Stimulated activated CD4-positive, alpha-beta T cell treated with anti-CD3 and anti-CD28 coated beads, Interleukin-12 subunit alpha, Interleukin-12 subunit beta, amount 100 ng/mL, for 48 hours (primary cell): ENCODE results near the gene EPHA1.

Experiments
- DNase-seq, 3 donors: peaks; one replicate each; pipeline ENCODE4 v3.0.0-alpha.2; 2020; ENCODE audit warnings: low read depth in 2 of 3, low spot score in 1 of 3

EPHA1 gene

DNA sequence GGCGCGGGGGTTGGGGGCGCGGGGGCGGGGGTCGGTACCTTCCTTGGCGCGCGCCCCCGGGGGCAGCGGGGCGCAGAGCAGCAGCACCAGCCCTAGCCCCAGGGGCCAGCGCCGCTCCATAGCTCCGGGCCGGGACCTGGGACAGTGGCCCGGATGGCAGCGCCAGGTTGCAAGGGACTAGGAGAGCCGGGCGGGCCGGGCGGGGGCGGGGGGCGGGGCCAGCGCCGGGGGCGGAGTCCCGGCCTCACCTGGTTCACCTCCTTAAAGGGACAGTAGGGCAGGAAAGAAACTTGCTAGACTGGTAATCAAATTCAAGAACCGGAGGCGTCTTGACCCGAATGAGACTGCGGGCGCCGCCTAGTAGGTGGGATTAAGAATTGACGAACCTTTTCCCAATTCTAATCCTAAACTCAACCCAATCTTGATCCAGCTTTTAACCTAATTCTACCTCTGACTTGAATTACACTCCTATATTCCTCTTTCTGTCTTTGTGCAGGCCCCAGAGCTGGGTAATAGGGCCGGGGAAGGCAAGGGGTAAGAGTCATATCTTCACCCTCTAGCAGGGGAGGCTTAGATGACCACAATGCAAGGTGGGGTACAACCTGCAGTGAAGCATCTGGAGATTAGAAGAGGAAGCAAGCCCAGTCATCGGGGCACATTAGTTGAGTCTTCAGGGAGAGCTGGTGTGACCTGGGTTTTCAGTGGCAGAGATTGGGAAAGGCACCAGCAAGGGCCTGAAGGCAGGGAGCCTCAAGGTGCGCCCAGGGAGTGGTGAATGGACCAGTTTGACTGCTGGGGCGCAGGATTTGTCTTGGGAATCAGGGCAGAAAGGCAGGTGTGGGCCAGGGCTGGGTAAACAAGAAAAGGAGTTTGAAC, at the start of gene EPHA1:
TSS of gene EPHA1 (minus strand) at position 171 of the 876 bp plus-strand sequence. CDS start at position 120, 51 bp downstream.
- no peak for DNase-seq

GRCh38 chr7:143458263-143458662, 49.6 kb upstream of the EPHA1 start:
- no peak for DNase-seq

- no peak for DNase-seq
Measured at GRCh38 chr7:143456992-143457793, 48.5 kb upstream of the EPHA1 start.

GRCh38 chr7:143455942-143456341, 47.3 kb upstream of the EPHA1 start:
- DNase-seq: no peak

- no peak for DNase-seq
Measured at GRCh38 chr7:143455491-143455890, 46.8 kb upstream of the EPHA1 start.

DNA sequence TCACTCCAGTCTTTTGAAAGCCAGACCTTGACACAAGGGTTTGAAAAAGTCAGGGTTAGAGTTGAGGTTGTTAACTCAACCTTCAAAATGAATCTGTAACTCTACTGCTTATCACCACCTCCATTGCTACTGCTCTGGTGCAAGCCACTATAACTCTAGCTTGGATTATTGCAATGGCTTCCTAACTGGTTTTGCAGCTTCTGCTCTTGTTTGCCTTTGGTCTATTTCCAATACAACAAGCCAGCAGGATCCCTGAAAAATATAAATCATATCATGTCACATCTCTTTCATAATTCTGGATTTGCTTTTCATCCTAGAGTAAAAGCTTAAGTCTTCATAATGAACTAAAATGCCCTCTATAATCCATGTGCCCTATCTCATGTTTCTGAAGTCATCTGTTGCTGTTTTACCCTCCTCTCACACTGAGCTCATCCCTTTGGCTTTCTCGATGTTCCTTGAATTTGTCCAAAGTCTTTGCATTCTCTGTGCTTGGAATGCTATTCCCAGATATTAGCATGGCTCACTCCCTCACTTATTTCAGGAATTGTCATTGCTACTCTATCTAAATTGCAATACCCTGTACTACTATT, 45.5 kb upstream of the EPHA1 start:
- DNase-seq: no peak

DNA sequence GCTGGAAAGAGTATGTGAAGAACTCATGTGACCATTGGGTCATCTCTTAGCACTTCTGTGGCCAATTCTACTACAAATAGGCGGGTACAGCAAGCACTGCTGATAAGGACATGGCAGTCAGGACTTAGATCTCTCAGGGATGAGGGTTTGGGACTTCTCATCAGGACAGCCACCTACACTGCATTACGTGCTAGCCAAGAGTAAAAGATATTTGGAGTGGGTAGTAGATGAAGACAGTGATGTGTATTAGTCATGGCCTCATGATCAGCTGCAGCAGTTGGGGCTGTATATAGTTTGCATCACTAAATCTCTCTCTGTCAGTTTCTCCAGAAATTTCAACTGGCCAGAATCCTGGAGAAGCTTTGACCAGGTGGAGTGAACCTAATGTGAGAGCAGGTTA, 43.8 kb upstream of the EPHA1 start:
- no peak for DNase-seq

DNA sequence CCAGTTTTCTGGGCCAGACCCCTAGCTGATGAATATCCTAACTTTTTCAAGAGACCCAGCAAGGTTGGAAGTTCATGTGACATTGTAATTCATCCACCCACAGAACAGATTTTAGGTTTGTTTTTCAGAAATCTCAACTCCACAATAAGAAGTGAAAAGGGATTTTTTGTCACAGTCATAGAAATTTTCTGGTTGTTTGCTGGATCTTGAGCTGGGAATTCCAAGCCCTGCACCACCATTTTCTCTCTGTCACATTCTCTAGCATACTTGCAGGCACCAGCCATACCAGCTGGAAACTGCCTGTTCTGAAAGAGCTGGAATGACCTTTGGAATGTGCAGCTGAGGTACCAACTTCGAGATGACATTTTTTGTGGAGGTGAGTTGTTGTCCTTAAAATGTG, 43.1 kb upstream of the EPHA1 start:
- DNase-seq: no peak

GRCh38 chr7:143451122-143451521, 42.5 kb upstream of the EPHA1 start:
- DNase-seq: no peak

DNA sequence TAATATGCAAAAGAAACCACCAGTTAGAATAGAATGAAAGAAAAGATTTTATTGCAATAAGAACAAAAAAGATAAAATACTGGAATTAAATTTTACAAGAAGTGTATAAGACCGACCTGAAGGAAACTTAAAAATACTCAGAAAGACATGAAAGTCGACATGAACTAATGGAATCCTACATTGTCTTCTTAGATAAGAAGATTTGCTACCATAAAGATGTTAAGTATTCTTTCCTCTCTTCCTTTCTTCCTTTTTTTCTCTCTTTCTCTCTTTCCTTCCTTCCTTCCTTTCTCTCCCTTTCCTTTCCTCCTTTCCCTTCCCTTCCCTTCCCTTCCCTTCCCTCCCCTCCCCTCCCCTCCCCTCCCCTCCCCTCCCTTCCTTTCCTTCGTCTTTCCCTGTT, 41.1 kb upstream of the EPHA1 start:
- DNase-seq: no peak

DNA sequence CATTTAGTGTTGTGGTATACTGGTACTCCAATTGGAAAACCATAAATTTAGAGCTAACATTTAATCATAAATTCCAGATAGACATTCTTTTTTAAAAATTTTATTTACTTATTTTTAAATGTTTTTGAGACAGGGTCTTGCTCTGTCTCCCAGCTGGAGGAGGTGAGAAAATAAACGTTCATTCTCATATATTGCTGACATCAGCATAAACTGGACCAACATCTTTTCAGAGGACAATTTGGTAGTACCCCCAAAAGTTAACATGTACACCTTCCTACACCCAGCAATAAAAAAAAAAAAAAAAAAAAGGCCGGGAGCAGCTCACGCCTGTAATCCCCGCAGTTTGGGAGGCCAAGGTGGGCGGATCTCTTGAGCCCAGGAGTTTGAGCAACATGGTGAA, 39.8 kb upstream of the EPHA1 start:
- DNase-seq: no peak

DNA sequence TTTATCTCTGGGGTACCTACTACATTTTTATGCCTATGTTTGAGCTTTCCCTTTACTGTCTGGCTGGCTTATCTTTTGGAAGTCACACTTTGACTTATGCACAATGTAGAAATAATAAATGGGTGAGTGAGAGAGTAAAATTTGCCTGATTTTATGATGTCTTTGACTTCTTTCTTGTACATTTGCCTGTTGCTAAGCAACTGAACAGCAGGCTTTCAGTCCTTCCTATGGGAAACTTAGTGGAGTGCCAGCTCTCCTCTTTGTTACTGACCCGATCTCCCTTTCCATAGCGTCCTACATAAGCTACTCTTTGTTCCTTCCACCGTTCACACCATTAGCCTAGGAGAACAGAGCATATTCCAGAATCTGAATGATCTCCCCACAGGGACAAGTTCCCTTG, 38.8 kb upstream of the EPHA1 start:
- no peak for DNase-seq

- no peak for DNase-seq
Measured at GRCh38 chr7:143444785-143445184, 36.1 kb upstream of the EPHA1 start.

DNA sequence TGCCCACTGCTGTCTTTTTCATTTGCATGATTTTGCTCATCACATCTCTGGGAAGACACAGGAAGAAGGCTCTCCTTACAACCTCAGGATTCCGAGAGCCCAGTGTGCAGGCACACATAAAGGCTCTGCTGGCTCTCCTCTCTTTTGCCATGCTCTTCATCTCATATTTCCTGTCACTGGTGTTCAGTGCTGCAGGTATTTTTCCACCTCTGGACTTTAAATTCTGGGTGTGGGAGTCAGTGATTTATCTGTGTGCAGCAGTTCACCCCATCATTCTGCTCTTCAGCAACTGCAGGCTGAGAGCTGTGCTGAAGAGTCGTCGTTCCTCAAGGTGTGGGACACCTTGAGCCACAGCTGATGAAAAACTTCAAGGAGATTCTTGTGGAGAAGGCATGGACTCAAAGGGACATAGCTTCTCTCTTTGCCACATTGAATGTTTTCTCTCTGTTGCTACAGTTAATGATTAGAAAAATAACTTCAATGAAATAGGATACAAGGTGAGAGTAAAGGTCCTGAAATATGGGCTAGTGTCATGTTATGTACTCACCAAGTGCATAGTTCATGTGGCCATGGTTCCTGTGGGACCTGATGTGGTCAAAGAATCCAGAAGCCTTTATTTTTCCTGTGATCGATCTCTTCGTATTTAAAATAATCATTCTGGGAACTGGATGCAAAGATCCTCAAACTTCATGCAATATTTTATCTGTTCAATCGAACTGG, 35.6 kb upstream of the EPHA1 start:
- DNase-seq: no peak

GRCh38 chr7:143443153-143443552, 34.5 kb upstream of the EPHA1 start, which contains the start of gene TAS2R60:
Gene TAS2R60 (plus strand): TSS chr7:143443453. CDS start chr7:143443453, 0 bp downstream.
- DNase-seq: no peak

DNA sequence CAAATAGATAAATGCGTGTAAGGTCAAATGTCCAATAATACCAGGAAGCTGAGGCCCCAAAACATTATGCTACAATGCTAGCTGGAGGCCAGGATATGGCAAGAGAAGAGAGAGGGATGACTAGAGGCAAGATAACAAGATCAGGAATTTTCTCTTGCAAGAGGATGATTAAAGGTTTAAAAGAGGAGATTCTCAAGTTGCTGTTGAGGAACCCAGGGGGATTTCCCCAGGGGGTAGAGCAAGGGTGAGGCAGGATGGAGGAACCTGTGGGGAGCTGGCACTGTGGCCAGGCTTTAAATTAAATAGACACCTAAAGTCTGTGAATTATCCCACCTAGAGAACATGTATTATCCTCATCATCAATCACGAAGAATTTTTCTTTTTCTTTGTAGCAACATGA, 31.2 kb upstream of the EPHA1 start:
- DNase-seq: no peak

DNA sequence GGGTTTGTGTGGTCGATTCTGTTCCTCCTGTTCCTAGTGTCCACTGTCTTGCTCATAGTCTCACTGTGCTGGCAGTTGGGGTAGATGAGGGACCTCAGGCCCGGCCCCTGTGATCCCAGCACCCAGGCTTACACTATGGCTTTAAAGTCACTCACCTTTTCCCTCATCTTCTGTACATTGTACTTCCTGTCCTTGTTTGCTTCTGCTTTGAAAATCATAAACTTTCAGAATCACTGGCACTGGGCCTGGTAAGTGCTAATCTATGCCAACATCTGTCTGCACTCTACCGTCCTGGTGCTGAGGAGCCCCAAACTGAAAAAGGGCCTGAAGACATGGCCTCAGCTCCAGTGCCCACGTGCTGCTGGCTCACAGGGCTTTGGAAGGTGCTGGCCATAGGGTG, 28.9 kb upstream of the EPHA1 start:
- no peak for DNase-seq

- no peak for DNase-seq
Measured at GRCh38 chr7:143436325-143436946, 27.8 kb upstream of the EPHA1 start.

- DNase-seq: no peak
Measured at GRCh38 chr7:143435266-143435665, 26.6 kb upstream of the EPHA1 start.

GRCh38 chr7:143434660-143435059, 26.0 kb upstream of the EPHA1 start:
- DNase-seq: no peak

DNA sequence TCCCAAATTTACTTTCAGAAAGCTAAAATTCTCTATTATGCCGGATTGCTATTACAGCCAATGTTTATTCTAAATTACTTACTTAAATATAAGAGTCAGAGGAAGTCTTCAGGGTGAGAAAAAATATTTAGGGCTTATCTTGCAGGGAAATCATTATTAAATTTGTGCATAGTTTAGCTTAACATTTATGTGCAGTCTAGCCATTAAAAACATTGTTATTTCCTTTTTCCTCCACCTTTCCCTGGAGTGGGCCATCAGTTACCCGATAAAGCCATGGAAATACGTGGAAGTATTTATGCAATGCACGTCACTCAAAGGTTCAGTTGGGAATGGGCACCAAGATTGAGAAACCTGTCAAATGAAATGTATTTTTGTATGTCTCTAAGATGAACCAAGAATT, 25.1 kb upstream of the EPHA1 start:
- DNase-seq: no peak
